GM19035 (cell line): Measurements from ENCODE around the gene UCHL1.

Experiments
- ATAC-seq: cut with Tn5 transposase; IDR thresholded peaks from one replicate; pipeline ENCODE4 v1.9.1; 2021; ENCODE audit not compliant: unreplicated experiment

UCHL1 gene

GRCh38 chr4:41256740-41257256, at the start of gene UCHL1:
UCHL1 (plus strand) TSS chr4:41256928; CDS start chr4:41256977, 49 bp downstream.
- peak; percentile 41 for ATAC-seq

GRCh38 chr4:41207291-41207831, 49.4 kb upstream of the UCHL1 start:
- ATAC-seq, result no peak

GRCh38 chr4:41209187-41209586, 47.5 kb upstream of the UCHL1 start:
- ATAC-seq, result no peak

GRCh38 chr4:41209901-41210300, 46.8 kb upstream of the UCHL1 start:
- no peak for ATAC-seq

GRCh38 chr4:41211951-41212615, 44.6 kb upstream of the UCHL1 start:
- no peak for ATAC-seq

- no peak for ATAC-seq
Measured at GRCh38 chr4:41212616-41213203, 44.0 kb upstream of the UCHL1 start.

GRCh38 chr4:41213625-41214135, 43.0 kb upstream of the UCHL1 start:
- peak; percentile 6 for ATAC-seq

GRCh38 chr4:41214136-41214824, 42.4 kb upstream of the UCHL1 start, which contains the start of gene APBB2:
APBB2 (minus strand) TSS chr4:41214542; CDS start chr4:41033254, 181,288 bp downstream.
- ATAC-seq, result peak; percentile 53

GRCh38 chr4:41214825-41215146, 41.9 kb upstream of the UCHL1 start:
- ATAC-seq, result no peak

GRCh38 chr4:41215155-41215554, 41.6 kb upstream of the UCHL1 start:
- ATAC-seq, result no peak

- no peak for ATAC-seq
Measured at GRCh38 chr4:41215969-41216293, 40.8 kb upstream of the UCHL1 start.

- ATAC-seq, result peak; percentile 56
Measured at GRCh38 chr4:41216294-41217019, 40.3 kb upstream of the UCHL1 start.

GRCh38 chr4:41217020-41217333, 39.8 kb upstream of the UCHL1 start:
- no peak for ATAC-seq

- no peak for ATAC-seq
Measured at GRCh38 chr4:41217374-41217773, 39.4 kb upstream of the UCHL1 start.

GRCh38 chr4:41218703-41219102, 38.0 kb upstream of the UCHL1 start:
- ATAC-seq, result no peak

GRCh38 chr4:41219421-41219950, 37.2 kb upstream of the UCHL1 start:
- ATAC-seq, result no peak

GRCh38 chr4:41221850-41222645, 34.7 kb upstream of the UCHL1 start:
- ATAC-seq, result no peak

- no peak for ATAC-seq
Measured at GRCh38 chr4:41227902-41228301, 28.8 kb upstream of the UCHL1 start.

- no peak for ATAC-seq
Measured at GRCh38 chr4:41232406-41232805, 24.3 kb upstream of the UCHL1 start.

GRCh38 chr4:41232856-41233255, 23.9 kb upstream of the UCHL1 start:
- no peak for ATAC-seq
